ENCODE results near the gene BORCS5.
"Not testable (repeated sequence)": the region's sequence is repeated elsewhere in the genome, so short reads cannot be mapped to it uniquely, and the experiment has no call there.

Gene BORCS5

GRCh38 chr12:12392413-12392812, 35.5 kb downstream of the BORCS5 start:
- DNase-seq (ENCODE audit: low read depth in 2 of 2) = no peak

GRCh38 chr12:12393171-12393570, 36.3 kb downstream of the BORCS5 start:
- DNase-seq (ENCODE audit: low read depth in 2 of 2) = no peak

- no peak for DNase-seq (ENCODE audit: low read depth in 2 of 2)
Observed at GRCh38 chr12:12396694-12397093, 39.8 kb downstream of the BORCS5 start.

GRCh38 chr12:12397184-12397583, 40.3 kb downstream of the BORCS5 start:
- no peak for DNase-seq (ENCODE audit: low read depth in 2 of 2)

GRCh38 chr12:12398026-12398859, 41.4 kb downstream of the BORCS5 start:
- DNase-seq (ENCODE audit: low read depth in 2 of 2) = no peak

- no peak for DNase-seq (ENCODE audit: low read depth in 2 of 2)
Observed at GRCh38 chr12:12399161-12399560, 42.3 kb downstream of the BORCS5 start.

- DNase-seq (ENCODE audit: low read depth in 2 of 2) = no peak
Observed at GRCh38 chr12:12399776-12400305, 43.0 kb downstream of the BORCS5 start.

- no peak for DNase-seq (ENCODE audit: low read depth in 2 of 2)
Observed at GRCh38 chr12:12400793-12401192, 43.9 kb downstream of the BORCS5 start.

GRCh38 chr12:12403264-12404248, 46.7 kb downstream of the BORCS5 start:
- DNase-seq (ENCODE audit: low read depth in 2 of 2) = no peak

- DNase-seq (ENCODE audit: low read depth in 2 of 2) = no peak
Observed at GRCh38 chr12:12404297-12404696, 47.4 kb downstream of the BORCS5 start.

GRCh38 chr12:12405882-12406281, 49.0 kb downstream of the BORCS5 start:
- DNase-seq (ENCODE audit: low read depth in 2 of 2) = no peak

GRCh38 chr12:12406762-12407161, 49.9 kb downstream of the BORCS5 start:
- no peak for DNase-seq (ENCODE audit: low read depth in 2 of 2)

GRCh38 chr12:12408265-12408690, 51.4 kb downstream of the BORCS5 start:
- no peak for DNase-seq (ENCODE audit: low read depth in 2 of 2)

GRCh38 chr12:12409337-12409736, 52.5 kb downstream of the BORCS5 start:
- not testable (repeated sequence) for DNase-seq (ENCODE audit: low read depth in 2 of 2)

GRCh38 chr12:12415886-12416285, 59.0 kb downstream of the BORCS5 start:
- no peak for DNase-seq (ENCODE audit: low read depth in 2 of 2)

- not testable (repeated sequence) for DNase-seq (ENCODE audit: low read depth in 2 of 2)
Observed at GRCh38 chr12:12419165-12419564, 62.3 kb downstream of the BORCS5 start.

- DNase-seq (ENCODE audit: low read depth in 2 of 2) = no peak
Observed at GRCh38 chr12:12423367-12423766, 66.5 kb downstream of the BORCS5 start.

GRCh38 chr12:12425001-12425400, 68.1 kb downstream of the BORCS5 start:
- no peak for DNase-seq (ENCODE audit: low read depth in 2 of 2)

GRCh38 chr12:12425616-12426015, 68.7 kb downstream of the BORCS5 start:
- no peak for DNase-seq (ENCODE audit: low read depth in 2 of 2)

GRCh38 chr12:12427568-12427967, 70.7 kb downstream of the BORCS5 start:
- no peak for DNase-seq (ENCODE audit: low read depth in 2 of 2)

- no peak for DNase-seq (ENCODE audit: low read depth in 2 of 2)
Observed at GRCh38 chr12:12428047-12428446, 71.2 kb downstream of the BORCS5 start.

- no peak for DNase-seq (ENCODE audit: low read depth in 2 of 2)
Observed at GRCh38 chr12:12428961-12429657, 72.2 kb downstream of the BORCS5 start.

All from stimulated activated CD8-positive, alpha-beta memory T cell treated with anti-CD3 and anti-CD28 coated beads, Interleukin-2, amount 100 ng/mL, for 1 hour (primary cell).